HepG2 (cell line): ENCODE results near the gene TBCE. TPM values are rescaled to one million over a fixed set of nuclear protein-coding genes. Genes with fewer than 3 reads are reported as not detected.

Source experiments
- BORCS8-MEF2B ChIP-seq: sonication (generic); formaldehyde crosslinking; IDR thresholded peaks from 2 replicates; pipeline ENCODE4 v1.8.0; 2022; ENCODE audit warnings: mild to moderate bottlenecking, missing genetic modification reagents
- CBFB ChIP-seq: sonication (generic); formaldehyde crosslinking; IDR thresholded peaks from 2 replicates; pipeline ENCODE4 v1.4.0; 2020; ENCODE audit warnings: missing genetic modification reagents
- CENPX ChIP-seq: sonication (generic); formaldehyde crosslinking; IDR thresholded peaks from 2 replicates; pipeline ENCODE4 v1.9.0; 2021; ENCODE audit warnings: mild to moderate bottlenecking, missing genetic modification reagents, moderate library complexity
- GATA4 ChIP-seq: sonication (generic); IDR thresholded peaks from 2 replicates; pipeline ENCODE4 v1.6.1; 2016; ENCODE audit warnings: antibody characterized with exemption, low read depth, borderline replicate concordance
- JDP2 ChIP-seq: sonication (generic); formaldehyde crosslinking; IDR thresholded peaks from 2 replicates; pipeline ENCODE4 v1.8.1; 2022; ENCODE audit warnings: missing genetic modification reagents, borderline replicate concordance
- MTA1 ChIP-seq: sonication (generic); formaldehyde crosslinking; IDR thresholded peaks from 2 replicates; pipeline ENCODE4 v1.4.0; 2020; ENCODE audit warnings: missing genetic modification reagents, mild to moderate bottlenecking, borderline replicate concordance
- MTF2 ChIP-seq: sonication (generic); formaldehyde crosslinking; IDR thresholded peaks from 2 replicates; pipeline ENCODE4 v1.5.0; 2020; ENCODE audit warnings: missing genetic modification reagents, borderline replicate concordance
- PHF5A ChIP-seq: IDR thresholded peaks from one replicate; pipeline ENCODE4 v1.6.1; 2018; ENCODE audit warnings: low read depth, missing genetic modification reagents; ENCODE audit not compliant: unreplicated experiment
- PLRG1 ChIP-seq: fragments of 450-650 bp; conservative IDR thresholded peaks from 2 replicates; pipeline ENCODE4 v1.6.1; 2016
- REL ChIP-seq: sonication (generic); formaldehyde crosslinking; conservative IDR thresholded peaks from 2 replicates; pipeline ENCODE4 v1.8.0; 2022; ENCODE audit warnings: mild to moderate bottlenecking, missing genetic modification reagents, moderate library complexity
- SOX13 ChIP-seq, 3 experiments: fragments of 450-650 bp in 1 of 3; sonication (generic) in 1 of 3; formaldehyde crosslinking in 1 of 3; IDR thresholded peaks in 2 of 3; conservative IDR thresholded peaks in 1 of 3; 2 replicates each; pipeline versions ENCODE4 v1.5.0 to v1.6.1; 2016 to 2020; ENCODE audit warnings: antibody characterized with exemption in 1 of 3, mild to moderate bottlenecking in 1 of 3, missing compliant biosample characterization in 1 of 3, missing genetic modification reagents in 1 of 3, moderate library complexity in 1 of 3
- SP2 ChIP-seq: sonication (generic); formaldehyde crosslinking; IDR thresholded peaks from 2 replicates; pipeline ENCODE4 v1.5.1; 2020; ENCODE audit warnings: mild to moderate bottlenecking, missing genetic modification reagents
- SPEN ChIP-seq: sonication (generic); formaldehyde crosslinking; IDR thresholded peaks from 2 replicates; pipeline ENCODE4 v1.5.1; 2020; ENCODE audit warnings: low read depth, mild to moderate bottlenecking, missing genetic modification reagents
- SRSF1 ChIP-seq: fragments of 200-400 bp; formaldehyde crosslinking; optimal IDR thresholded peaks from 2 replicates; pipeline ENCODE3; 2017; ENCODE audit warnings: mild to moderate bottlenecking, low read depth, low read length, moderate library complexity
- TCF7L2 ChIP-seq: IDR thresholded peaks from 2 replicates; pipeline ENCODE4 v1.6.1; 2011; ENCODE audit warnings: mild to moderate bottlenecking, low read depth, low read length, moderate library complexity
- ZNF296 ChIP-seq: sonication (generic); formaldehyde crosslinking; conservative IDR thresholded peaks from 2 replicates; pipeline ENCODE4 v1.5.0; 2020; ENCODE audit warnings: mild to moderate bottlenecking, missing genetic modification reagents
- ZNF44 ChIP-seq: sonication (generic); formaldehyde crosslinking; IDR thresholded peaks from 2 replicates; pipeline ENCODE4 v1.5.1; 2020; ENCODE audit warnings: mild to moderate bottlenecking, missing genetic modification reagents
- ZNF501 ChIP-seq: sonication (generic); formaldehyde crosslinking; IDR thresholded peaks from 2 replicates; pipeline ENCODE4 v1.5.1; 2020; ENCODE audit warnings: mild to moderate bottlenecking, moderate library complexity, missing genetic modification reagents
- ZNF552 ChIP-seq: sonication (generic); formaldehyde crosslinking; IDR thresholded peaks from 2 replicates; pipeline ENCODE4 v1.9.0; 2022; ENCODE audit warnings: missing genetic modification reagents, mild to moderate bottlenecking, borderline replicate concordance
- ZNF644 ChIP-seq: IDR thresholded peaks from 2 replicates; pipeline ENCODE4 v1.6.1; 2016; ENCODE audit warnings: low read depth
- ZNF781 ChIP-seq: sonication (generic); formaldehyde crosslinking; IDR thresholded peaks from 2 replicates; pipeline ENCODE4 v1.5.1; 2020; ENCODE audit warnings: borderline replicate concordance, mild to moderate bottlenecking, missing genetic modification reagents; ENCODE audit errors: not compliant biosample characterization
- polyA plus RNA-seq, 8 experiments: library from polyadenylated mRNA; depleted of rRNA in 3 of 8; stranded (reverse) in 7 of 8; unstranded in 1 of 8; fragments of >200 nt; fragmentation: Illumina TruSeq in 4 of 8; extraction: Trizol in 4 of 8; gene quantifications; 2 replicates each; pipeline versions ENCODE4 v1.2.1 to v1.2.3, GENCODE V29; 2011 to 2016; ENCODE audit warnings: low read depth in 4 of 8, missing spikeins in 1 of 8, mixed read lengths in 1 of 8; ENCODE audit not compliant: insufficient read depth in 1 of 8
- total RNA-seq, 5 experiments: library from RNA; depleted of rRNA; stranded (reverse); fragments of >200 nt; fragmentation: Illumina TruSeq; extraction: Trizol; gene quantifications; 2 replicates each; pipeline ENCODE4 v1.2.3, GENCODE V29; 2016; ENCODE audit warnings: low read depth in 1 of 5
- TF ChIP-seq, protein P1 (sequence below): sonication (generic); formaldehyde crosslinking; IDR thresholded peaks from 2 replicates; pipeline ENCODE4 v1.4.0; 2020; ENCODE audit warnings: missing genetic modification reagents; ENCODE audit errors: not compliant biosample characterization
- TF ChIP-seq, protein P2 (sequence below): sonication (generic); formaldehyde crosslinking; IDR thresholded peaks from 2 replicates; pipeline ENCODE4 v1.5.0; 2020; ENCODE audit warnings: missing genetic modification reagents
- TF ChIP-seq, protein P3 (sequence below): sonication (generic); formaldehyde crosslinking; IDR thresholded peaks from 2 replicates; pipeline ENCODE4 v1.8.1; 2023; ENCODE audit warnings: missing genetic modification reagents, inconsistent platforms, borderline replicate concordance
- TF ChIP-seq, protein P4 (sequence below): sonication (generic); formaldehyde crosslinking; IDR thresholded peaks from 2 replicates; pipeline ENCODE4 v1.4.0; 2020; ENCODE audit warnings: missing genetic modification reagents, borderline replicate concordance

Gene TBCE
- total and polyA plus RNA-seq, 2 of the 13 experiments (the other 11 are each of a cell fraction or from before 2014, with no cell fraction given): 25.6 to 31.1 TPM

DNA sequence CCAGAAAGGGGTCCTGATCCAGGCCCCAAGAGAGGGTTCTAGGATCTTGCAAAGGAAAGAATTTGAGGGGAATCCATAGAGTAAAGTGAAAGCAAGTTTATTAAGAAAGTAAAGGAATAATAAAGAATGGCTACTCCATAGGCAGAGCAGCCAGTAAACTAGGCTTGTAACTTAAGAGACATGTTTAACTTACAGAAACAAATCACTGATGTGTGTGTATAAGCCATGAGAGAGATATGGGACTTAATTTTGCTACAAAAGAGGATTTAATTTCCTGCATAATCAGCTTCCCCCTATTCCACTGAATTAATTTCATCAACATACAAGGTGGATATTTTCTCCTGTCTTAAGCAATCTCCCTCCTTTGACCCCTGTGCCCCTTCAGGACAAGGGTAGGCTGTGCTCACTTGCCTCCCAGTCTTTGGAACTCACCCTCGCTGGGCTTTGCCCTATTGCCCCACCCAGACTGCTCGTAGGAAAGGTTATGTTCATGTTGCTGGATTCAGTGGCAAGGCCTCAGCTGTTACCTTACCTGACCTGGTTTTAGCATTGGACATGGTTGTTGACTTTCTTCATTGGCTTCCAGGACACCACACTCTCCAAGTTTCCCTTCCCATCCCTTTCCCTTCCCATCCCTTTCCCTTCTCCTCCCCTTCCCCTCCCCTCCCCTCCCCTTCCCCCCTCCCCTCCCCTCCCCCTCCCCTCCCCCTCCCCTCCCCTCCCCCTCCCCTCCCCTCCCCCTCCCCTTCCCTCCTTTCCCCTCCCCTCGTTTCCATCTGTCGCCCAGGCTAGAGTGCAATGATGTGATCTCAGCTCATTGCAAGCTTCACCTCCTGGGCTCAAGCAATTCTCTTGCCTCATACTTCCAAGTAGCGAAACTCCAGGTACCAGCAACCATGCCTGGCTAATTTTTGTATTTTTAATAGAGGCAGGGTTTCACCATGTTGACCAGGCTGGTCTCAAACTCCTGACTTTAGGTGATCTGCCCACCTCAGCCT, 44.6 kb downstream of the TBCE start (continued):
- TF ChIP-seq, protein P1, sequence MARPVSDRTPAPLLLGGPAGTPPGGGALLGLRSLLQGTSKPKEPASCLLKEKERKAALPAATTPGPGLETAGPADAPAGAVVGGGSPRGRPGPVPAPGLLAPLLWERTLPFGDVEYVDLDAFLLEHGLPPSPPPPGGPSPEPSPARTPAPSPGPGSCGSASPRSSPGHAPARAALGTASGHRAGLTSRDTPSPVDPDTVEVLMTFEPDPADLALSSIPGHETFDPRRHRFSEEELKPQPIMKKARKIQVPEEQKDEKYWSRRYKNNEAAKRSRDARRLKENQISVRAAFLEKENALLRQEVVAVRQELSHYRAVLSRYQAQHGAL (CRISPR knock-in tag): no peak
- TF ChIP-seq SPEN (CRISPR knock-in tag) (peak; percentile 42; the same call in 1 of the 2 replicates), GATA4 (no peak), SP2 (CRISPR knock-in tag) (no peak), JDP2 (no peak), ZNF44 (no peak), MTA1 (CRISPR knock-in tag) (no peak), PLRG1 (no peak), TCF7L2 (no peak), SRSF1 (no peak), ZNF501 (CRISPR knock-in tag) (no peak), ZNF781 (CRISPR knock-in tag) (no peak), PHF5A (CRISPR knock-in tag) (no peak), CBFB (CRISPR knock-in tag) (no peak), CENPX (CRISPR knock-in tag) (no peak), REL (CRISPR knock-in tag) (no peak), MTF2 (CRISPR knock-in tag) (no peak), SOX13 (IDR thresholded peaks at IDR 0.05) (no peak), SOX13 (CRISPR knock-in tag; conservative IDR thresholded peaks at IDR 0.05 in 1 of 2, IDR thresholded peaks at IDR 0.05 in 1 of 2) (peak in 1 of 2 experiments; percentile 67; a peak in 2 of 4 replicates), ZNF644 (CRISPR knock-in tag) (peak; percentile 89), ZNF552 (no peak), ZNF296 (CRISPR knock-in tag) (no peak), BORCS8-MEF2B (CRISPR knock-in tag) (peak; percentile 37; the same call in 1 of the 2 replicates)
- TF ChIP-seq, protein P2, sequence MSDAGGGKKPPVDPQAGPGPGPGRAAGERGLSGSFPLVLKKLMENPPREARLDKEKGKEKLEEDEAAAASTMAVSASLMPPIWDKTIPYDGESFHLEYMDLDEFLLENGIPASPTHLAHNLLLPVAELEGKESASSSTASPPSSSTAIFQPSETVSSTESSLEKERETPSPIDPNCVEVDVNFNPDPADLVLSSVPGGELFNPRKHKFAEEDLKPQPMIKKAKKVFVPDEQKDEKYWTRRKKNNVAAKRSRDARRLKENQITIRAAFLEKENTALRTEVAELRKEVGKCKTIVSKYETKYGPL: no peak
- TF ChIP-seq, protein P3, sequence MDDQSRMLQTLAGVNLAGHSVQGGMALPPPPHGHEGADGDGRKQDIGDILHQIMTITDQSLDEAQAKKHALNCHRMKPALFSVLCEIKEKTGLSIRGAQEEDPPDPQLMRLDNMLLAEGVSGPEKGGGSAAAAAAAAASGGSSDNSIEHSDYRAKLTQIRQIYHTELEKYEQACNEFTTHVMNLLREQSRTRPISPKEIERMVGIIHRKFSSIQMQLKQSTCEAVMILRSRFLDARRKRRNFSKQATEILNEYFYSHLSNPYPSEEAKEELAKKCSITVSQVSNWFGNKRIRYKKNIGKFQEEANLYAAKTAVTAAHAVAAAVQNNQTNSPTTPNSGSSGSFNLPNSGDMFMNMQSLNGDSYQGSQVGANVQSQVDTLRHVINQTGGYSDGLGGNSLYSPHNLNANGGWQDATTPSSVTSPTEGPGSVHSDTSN: no peak
- TF ChIP-seq, protein P4, sequence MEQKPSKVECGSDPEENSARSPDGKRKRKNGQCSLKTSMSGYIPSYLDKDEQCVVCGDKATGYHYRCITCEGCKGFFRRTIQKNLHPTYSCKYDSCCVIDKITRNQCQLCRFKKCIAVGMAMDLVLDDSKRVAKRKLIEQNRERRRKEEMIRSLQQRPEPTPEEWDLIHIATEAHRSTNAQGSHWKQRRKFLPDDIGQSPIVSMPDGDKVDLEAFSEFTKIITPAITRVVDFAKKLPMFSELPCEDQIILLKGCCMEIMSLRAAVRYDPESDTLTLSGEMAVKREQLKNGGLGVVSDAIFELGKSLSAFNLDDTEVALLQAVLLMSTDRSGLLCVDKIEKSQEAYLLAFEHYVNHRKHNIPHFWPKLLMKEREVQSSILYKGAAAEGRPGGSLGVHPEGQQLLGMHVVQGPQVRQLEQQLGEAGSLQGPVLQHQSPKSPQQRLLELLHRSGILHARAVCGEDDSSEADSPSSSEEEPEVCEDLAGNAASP (CRISPR knock-in tag): peak; percentile 100
